HT-29 (cell line): ENCODE results near the gene ZDBF2. TPM values are rescaled to one million over a fixed set of nuclear protein-coding genes. Genes with fewer than 3 reads are reported as not detected.
"Not testable (repeated sequence)": the region's sequence is repeated elsewhere in the genome, so short reads cannot be mapped to it uniquely, and the experiment has no call there.

ENCODE experiments used
- DNase-seq: peaks from one replicate; pipeline ENCODE4 v3.0.0-alpha.2; 2015; ENCODE audit warnings: low spot score
- total RNA-seq: library from RNA; depleted of rRNA; stranded (reverse); fragments of >200 nt; shearing (Covaris generic); gene quantifications from 2 replicates; pipeline ENCODE4 v1.2.3, GENCODE V29; 2014

ZDBF2 gene
- total RNA-seq, 1 experiment from 2014 or later, result not detected

DNA sequence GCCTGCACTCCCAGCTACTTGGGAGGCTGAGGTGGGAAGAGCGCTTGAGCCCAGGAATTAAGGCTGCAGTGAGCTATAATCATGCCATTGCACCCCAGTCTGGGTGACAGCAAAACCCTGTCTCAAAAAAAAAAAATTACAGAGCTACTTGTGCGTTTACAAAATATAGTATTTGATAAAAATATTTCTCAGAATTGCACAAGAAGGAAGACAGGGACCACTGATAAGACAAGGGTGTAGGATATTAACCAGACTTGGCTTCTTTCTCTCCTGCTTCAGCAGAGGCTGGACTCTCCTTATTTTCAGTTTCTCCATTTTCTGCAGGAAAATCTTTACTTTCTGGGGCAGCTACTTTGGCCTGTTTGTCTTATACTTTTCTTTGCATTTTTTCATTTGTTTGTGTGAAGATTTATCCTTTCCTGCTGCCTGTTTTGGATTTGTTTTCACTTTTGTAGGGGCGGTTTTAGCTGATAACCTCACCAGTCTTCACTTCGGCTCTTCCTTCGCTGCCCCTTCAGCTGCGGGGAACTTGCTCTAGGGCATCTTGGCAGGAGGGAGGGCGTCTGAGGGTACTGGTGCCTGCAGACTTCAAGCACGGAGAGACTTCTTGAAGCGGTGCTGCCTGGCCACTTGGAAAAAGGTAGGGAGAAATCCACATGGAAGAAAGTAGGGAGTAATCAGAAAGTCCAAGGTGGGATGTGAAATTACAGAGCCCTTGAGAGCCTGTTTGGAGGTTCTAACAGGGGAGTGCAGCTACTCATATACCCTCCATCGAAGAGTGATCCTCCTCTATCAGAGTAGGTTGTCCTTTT lies 14.9 kb upstream of the ZDBF2 start:
- no peak for DNase-seq

DNA sequence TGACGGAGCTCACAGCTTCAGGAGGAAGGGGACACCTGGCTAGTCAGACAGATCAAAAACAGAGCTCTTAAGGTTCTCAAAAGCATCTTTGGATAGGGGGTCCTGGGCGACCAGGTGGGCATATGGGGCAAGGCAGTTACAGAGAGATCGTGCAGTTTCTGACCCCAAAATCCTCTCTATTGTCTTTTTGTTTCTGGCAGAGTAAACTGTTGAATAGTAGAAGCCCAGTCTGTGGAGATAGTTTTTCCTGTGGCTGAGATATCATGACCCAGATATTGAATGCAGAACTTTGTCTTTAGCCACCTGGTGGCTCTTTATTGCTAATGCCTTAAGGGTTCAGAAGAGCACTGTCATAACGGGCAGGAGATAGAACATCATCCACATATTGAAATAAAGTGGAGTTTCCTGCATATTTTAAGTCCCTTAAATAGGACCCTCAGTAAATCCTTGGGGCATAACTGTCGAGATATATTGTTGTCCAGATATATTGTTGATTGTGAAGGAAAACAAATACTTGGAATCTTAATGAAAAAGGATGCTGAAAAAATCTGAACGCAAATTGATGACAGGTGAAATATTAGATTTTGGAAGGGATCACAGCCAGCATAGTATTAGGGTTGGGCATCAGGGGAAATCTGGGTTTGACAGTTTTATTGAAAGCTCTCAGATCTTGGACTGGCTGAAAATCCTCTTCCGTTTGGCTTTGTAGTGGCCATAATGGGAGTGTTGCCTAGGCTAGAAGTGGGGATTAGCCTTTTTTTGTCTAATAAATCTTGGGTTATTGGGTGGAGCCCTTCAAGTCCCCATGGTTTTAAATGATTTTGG lies 14.1 kb upstream of the ZDBF2 start:
- DNase-seq, result peak; percentile 23

DNA sequence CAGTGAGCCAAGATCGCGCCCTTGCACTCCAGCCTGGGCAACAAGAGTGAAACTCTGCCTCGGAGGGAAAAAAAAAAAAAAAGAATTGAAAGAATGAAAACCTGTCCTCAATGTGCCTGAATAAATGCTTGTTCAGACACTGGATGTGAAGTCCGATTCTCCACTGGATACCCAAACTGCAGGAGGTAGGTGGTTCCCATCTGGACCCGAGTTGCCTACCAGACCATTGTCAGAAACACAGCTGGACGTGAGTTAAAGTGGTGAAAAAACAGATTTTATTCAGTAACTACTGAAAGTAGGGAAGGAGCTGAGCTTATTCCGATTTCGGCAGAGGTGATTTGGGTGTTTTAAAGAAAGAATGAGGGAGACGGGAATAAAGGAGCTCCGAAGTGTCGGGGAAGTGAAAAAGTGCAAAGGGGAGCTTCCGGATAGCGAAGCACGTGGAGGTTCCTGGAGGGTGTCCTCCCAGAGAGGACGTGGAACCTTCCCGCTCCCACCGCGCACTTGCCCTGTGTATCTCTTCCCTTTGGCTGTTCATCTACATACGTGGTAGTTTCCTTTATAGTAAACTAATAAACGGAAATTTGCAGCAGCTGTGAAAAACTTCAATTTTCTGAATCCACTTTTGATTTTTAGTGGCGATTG lies 10.4 kb upstream of the ZDBF2 start:
- DNase-seq, result no peak

DNA sequence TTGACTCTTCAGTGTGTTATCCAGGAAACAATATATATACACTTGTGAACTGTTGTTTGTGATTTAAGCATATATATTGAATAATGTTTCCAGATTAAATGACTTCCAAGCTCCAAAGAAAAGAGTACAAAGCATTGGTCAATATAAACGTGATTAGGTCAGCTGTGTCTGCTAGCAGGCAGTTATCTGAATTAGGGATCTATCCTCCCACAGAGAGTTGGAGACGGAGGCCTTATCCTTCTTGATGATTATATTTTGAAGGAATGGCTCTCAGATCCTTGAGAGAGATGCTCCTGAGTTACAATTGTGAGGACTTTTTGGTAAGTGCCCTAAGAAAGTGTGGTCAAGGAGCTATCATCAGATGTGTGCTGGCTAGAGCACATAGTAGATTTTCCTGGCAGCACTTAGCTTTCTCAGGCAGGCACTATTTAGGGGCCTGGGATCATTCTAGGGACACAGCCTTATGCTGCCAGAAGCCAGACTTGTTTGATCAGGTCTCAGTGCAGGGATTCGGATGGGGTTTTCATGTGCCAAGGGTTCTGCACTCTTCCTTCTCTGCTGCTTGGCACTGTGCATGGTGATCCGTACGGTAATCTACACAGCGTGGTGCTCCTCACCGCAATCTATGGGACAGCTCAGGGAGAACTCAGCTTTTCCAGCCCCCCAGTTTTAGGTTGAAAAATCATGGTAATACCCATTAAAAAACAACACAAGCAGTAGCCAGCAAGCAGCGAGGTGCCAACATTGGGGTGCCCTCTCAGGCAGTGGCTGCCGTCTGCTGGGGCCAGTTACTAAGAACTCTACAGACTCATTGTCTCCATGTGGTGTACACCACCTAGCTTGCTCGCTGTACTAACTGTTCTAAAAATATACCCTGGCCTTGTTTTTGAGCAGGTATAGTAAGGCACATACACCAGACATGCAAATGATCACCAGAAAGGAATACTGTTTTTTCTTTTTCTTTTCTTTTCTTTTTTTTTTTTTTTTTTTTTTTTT lies 8.0 kb upstream of the ZDBF2 start:
- no peak for DNase-seq

DNA sequence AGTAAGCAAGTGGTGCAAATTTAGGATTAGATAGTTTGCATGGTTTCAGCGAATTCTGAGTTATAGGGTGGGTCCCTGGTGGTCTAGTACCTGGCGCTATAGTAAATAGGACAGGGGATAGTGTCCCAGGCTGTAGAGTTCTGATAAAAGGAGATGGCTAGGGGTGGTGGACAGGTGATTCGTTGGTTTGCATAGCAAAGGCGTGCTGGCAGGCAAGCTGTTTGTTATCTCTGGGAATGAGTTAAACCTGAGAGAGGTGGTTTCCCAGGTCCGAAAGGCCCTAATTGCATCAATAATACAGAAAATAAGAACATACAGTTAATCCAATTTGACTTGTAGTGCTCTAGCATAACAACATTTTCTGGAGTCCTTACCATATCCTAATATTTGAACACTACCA lies 6.9 kb upstream of the ZDBF2 start:
- no peak for DNase-seq

DNA sequence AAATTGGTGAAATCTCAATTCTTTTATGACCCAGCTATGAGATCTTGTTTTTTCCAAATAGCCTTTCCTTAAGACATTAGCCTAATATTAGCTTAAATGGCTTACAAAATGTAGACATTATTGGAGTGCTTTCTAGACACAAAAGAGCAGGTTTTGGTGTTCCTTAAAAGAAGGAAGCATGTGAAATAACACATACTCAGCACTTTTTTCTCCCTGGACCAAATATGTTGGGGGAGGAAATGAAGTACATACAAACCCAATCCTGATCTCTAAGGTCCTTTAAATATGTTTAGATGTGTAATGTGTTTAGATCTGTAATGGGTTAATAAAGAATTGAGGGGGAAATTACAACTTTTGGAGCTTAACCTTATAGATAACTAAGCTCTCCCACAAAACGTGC lies 3.4 kb upstream of the ZDBF2 start:
- DNase-seq, result no peak

DNA sequence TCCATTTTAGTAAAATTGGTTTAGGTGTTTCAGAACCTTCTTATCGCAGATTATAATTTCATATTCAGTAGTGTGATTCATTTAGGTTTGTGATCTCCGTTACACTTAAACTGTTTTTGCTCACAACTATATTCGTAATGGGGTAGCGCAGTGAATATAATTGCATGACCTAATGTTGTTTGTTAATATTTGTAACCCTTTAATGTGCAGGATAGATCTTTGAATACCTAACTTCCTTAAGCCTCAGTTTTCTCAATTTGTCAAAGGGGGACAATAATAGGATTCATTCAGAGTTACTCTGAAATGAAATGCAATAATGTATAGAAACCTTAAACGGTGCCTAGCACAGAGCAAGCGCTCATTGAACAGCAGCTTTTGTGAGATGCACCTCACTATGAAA lies 558 bp upstream of the ZDBF2 start:
- no peak for DNase-seq

DNA sequence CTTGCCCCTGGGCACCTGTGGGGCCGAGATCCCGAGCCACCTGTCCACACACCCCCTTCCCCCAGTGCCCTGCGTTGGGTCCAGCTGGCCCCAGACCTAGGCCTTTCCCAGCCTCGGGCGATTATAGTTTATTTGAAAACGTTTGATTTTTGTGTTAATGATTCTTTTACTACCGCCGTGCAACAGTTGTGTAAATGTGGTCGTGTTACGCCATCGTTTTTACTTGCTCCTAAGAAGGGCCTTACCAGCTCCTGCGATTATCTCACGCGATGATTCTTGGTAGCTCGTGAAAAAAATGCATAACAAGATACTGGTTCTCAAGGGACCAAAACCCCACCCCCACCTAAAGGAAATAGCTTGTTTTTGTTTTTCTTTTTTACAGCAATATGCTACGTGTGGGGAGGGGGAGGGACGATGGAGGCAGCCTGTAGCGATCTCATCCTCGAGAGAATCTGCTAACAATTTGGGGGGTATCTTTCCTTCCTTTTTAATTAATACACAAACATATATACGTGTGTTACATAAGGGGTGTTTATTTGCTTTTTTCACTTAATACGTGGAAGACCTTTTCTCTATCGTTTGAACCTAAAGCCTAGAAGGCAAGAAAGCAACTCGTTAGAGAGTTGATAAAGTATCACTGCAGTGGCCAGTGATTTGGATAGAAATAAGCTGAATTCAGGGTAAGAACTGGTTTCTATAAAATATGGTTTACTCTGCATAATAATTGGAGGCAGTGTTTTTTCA lies 1.0 kb downstream of the ZDBF2 start:
- DNase-seq, result no peak

DNA sequence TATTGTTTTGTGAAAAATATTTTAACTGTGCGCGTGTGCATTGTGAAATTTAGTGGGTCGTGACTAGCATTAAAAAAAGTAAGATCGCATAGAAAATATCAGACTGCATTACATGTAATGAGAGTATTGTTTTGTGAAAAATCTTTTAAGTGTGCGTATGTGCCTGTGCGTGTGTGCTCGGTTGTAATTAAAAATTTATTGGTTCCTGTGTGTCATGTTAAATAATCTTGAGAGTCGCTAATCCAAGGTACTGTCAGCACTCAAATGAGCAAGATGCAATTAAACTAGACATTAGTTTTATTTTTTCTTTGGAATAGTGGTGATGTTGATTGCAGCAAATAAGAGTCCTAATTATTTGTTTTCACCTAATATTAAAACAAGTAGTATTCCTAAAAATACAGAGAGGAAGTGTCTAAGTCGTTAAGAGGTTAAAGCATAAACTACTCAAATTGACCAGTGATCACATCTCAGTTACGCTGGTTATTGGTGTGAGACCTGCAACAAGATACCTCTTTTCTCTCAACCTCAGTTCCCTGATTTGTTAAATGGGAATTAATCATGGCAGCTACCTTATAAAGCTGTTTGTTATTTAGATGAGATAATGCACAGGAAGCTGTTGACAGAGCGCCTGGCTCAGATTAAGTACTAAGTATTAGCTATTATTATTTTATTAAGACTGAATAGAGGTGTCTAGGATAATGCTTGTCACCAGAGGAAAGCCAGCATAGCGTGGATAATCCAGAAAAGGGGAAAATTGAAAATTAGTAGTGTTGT lies 1.9 kb downstream of the ZDBF2 start:
- no peak for DNase-seq

DNA sequence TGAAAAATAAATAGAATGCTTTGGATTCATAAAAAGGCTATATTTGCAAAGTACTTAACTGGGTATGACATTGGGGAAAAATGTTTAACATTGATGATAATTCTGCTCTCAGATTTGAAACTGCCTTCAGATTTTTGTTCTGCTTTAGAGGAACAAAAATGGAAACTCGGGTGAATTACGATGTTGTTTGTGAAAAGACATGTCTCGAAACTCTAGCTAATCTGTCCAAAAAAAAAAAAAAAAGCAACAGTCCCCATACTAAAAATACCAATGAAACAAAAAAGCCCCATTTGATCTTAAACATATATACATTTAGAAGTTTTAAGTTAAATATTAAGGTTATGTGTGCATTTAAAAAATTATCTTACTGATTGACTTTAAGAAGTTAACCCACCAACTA lies 3.0 kb downstream of the ZDBF2 start:
- no peak for DNase-seq

DNA sequence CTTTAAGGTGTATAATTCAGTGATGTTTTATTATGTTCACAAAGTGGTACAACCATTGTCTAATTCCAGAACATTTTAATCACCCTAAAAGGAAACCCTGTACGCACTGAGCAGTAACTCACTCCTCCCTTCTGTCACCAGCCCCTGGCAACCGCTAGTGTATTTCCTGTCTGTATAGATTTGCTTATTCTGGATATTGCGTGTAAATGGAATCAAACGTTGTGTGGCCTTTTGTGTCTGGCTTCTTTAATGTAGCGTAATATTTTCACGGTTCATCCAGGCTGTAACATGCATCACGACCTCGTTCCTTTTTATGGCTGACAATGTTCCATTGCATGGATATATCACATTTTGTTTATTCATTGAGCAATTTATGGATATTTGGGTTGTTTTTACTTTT lies 8.3 kb downstream of the ZDBF2 start:
- DNase-seq, result no peak

DNA sequence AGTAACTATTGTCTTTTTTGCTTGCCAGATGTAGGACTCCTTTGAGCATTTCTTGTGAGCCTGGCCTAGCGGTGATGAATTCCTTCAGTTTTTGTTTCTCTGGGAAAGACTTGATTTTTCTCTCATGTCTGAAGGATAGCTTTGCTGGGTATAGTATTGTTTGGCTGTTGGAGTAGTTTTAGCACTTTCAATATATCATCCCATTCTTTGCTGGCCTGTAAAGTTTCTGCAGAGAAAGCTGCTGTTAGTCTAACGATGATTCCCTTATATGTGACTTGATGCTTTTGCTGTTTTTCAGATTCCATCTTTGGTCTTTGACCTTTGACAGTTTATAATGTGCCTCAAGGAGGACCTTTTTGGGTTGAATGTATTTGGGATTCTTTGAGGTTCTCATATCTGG lies 12.7 kb downstream of the ZDBF2 start:
- DNase-seq, result no peak

DNA sequence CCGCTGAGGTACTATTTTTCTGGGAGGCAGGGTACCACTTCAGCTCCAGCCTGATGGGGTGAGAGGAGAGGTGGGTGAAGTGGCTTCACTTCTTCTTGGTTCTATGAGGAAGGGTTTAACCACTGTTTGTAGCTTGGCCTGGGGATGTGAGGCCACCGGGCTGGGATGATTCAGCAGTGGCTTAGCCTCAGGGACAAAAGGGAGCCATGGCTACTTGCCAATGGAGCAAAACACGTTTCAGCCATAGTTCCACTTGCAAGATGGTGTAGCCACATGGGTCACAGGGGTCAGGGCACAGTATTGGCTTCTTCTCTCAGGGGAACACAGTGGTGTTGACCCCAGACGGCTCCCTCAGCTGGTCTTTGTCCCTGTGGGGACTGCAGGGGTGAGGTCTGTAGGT lies 14.9 kb downstream of the ZDBF2 start:
- no peak for DNase-seq

DNA sequence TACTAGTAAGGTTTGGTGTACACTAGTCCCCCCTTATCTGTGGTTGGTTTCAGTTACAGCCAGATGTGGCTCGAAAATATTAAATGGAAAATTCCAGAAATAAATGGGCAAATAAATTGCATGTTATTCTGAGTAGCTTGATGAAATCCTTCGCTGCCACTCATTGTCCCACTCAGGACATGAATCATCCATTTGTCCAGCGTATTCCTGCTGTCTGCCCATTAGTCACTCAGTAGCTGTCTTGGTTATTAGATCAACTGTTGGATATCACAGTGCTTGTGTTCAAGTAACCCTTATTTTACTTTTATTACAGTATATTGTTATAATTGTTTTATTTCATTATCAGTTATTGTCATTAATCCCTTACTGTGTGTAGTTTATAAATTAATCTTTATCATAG lies 21.7 kb downstream of the ZDBF2 start:
- DNase-seq, result no peak

DNA sequence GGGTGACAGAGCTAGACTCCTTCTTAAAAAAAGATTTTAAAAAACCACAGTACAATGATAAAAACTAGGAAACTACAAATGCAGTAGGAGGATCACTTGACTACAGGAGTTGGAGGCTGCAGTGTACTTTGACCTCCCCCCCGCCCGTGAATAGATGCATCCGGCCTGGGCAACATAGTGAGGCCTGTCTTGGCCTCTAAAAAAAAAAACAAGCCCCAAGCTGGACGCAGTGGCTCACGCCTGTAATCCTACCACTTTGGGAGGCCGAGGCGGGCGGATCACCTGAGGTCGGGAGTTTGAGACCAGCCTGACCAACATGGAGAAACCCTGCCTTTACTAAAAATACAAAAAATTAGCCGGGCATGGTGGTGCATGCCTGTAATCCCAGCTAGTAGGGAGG lies 25.1 kb downstream of the ZDBF2 start:
- DNase-seq, result not testable (repeated sequence)

DNA sequence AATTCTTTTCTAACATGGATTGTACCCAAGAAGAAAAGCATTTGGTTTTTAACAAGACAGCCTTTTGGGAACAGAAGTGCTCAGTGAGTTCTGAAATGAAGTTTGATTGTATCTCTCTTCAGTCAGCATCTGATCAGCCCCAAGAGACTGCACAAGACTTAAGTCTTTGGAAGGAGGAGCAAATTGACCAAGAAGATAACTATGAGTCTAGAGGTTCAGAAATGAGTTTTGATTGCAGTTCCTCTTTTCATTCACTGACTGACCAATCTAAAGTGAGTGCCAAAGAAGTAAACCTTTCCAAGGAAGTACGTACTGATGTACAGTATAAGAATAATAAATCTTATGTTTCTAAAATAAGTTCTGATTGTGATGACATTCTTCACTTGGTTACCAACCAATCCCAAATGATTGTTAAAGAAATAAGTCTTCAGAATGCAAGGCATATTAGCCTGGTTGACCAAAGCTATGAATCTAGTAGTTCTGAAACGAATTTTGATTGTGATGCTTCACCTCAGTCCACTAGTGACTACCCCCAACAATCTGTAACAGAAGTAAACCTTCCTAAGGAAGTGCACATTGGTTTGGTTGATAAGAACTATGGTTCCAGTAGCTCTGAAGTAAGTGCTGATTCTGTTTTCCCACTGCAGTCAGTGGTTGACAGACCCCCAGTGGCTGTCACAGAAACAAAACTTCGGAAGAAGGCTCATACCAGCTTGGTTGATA lies 31.2 kb downstream of the ZDBF2 start:
- no peak for DNase-seq

DNA sequence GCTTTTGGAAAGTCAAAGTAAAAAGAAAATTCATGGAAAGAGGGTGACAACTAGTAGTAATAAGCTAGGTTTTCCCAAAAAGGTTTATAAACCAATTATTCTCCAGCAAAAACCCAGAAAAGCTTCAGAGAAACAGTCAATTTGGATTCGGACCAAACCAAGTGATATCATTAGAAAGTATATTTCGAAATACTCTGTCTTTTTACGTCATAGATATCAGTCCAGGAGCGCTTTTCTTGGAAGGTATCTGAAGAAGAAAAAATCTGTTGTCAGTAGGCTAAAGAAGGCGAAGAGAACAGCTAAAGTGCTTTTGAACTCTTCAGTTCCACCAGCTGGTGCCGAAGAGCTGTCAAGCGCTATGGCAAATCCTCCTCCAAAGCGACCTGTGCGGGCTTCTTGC lies 36.6 kb downstream of the ZDBF2 start:
- DNase-seq, result no peak

DNA sequence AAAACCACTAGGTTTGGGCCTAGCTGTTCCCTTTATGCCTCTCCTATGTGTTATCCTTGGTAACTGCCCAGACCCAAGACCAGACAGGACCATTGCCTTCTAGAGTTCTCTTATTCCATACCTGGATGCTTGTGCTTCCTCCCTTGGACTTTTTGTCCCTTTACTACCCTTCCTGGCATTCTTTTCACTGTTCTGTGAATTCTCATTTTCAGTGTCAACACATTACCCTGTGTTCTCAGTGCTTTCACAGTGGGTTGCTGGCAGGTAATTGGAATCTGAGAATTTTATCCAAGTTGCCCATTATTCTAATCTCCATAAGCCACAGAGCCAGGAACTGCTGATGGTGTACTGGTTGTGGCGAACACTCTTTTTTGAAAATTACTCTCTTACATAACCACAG lies 41.7 kb downstream of the ZDBF2 start:
- DNase-seq, result no peak

DNA sequence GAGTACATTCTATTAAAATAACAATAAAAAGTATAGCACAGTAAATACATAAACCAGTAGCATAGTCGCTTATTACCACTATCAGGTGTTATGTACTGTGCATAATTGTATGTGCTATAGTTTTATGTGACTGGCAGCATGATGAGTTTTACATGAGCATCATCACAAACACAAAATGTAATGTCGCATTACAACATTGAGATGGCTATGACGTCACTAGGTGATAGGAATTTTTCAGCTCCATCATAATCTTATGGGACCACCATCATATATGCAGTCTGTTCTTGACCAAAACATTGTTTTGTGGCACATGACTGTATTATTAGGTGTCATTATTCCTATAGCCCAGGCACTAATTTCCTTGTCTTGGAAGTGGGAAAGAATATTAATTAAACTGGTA lies 48.6 kb downstream of the ZDBF2 start:
- no peak for DNase-seq
